Germinal center (tissue), 1 donor: ENCODE measurements around the gene KLHL21.

Source experiments
- DNase-seq: peaks from one replicate; pipeline ENCODE4 v3.0.0; 2012; ENCODE audit warnings: mixed read lengths, low spot score

Gene KLHL21

GRCh38 chr1:6554031-6554906 lies 48.4 kb downstream of the KLHL21 start, which contains the start of gene NOL9:
TSS of gene NOL9 (minus strand) at chr1:6554513. CDS start at chr1:6554502, 11 bp downstream.
- DNase-seq, result peak; percentile 92

- DNase-seq, result no peak
Observed at GRCh38 chr1:6547301-6547700, 55.4 kb downstream of the KLHL21 start.

- no peak for DNase-seq
Observed at GRCh38 chr1:6546326-6546725, 56.3 kb downstream of the KLHL21 start.

- no peak for DNase-seq
Observed at GRCh38 chr1:6545276-6546112, 57.2 kb downstream of the KLHL21 start.

- DNase-seq, result no peak
Observed at GRCh38 chr1:6544831-6545230, 57.8 kb downstream of the KLHL21 start.
